BJ (cell line): Measurements from ENCODE around the gene KIF22. TPM values are rescaled to one million over a fixed set of nuclear protein-coding genes. Genes with fewer than 3 reads are reported as not detected.
A peak's percentile ranks its signal among the peaks of the same experiment; 100 is the strongest.

ENCODE experiments used
- CTCF ChIA-PET: fragments of 350-600 bp; formaldehyde crosslinking; extraction: SDS; loops from one replicate; lab custom pipeline; 2021; ENCODE audit warnings: antibody characterized with exemption, inconsistent platforms; lab: Yijun Ruan, JAX
- POLR2A ChIA-PET: fragments of 300-600 bp; sonication (Branson Sonifier 250); formaldehyde crosslinking; extraction: SDS; loops from one replicate; lab custom pipeline; 2021; ENCODE audit warnings: antibody characterized with exemption; lab: Charles Lee
- DNase-seq: peaks from one replicate; pipeline ENCODE4 v3.0.0-alpha.2; 2011; ENCODE audit warnings: low read depth
- H3K27me3 ChIP-seq: 2 replicates; pipeline ENCODE4 v1.6.0; 2011; ENCODE audit warnings: low read length; ENCODE audit not compliant: control insufficient read depth, insufficient read depth
- H3K36me3 ChIP-seq: 2 replicates; pipeline ENCODE4 v1.5.1; 2011; ENCODE audit warnings: low read length; ENCODE audit not compliant: control insufficient read depth, insufficient read depth
- H3K4me3 ChIP-seq: 2 replicates; pipeline ENCODE4 v1.5.1; 2011; ENCODE audit warnings: low read depth, mild to moderate bottlenecking, control low read depth, low read length
- CTCF ChIP-seq: IDR thresholded peaks from 2 replicates; pipeline ENCODE4 v1.5.1; 2011; ENCODE audit warnings: low read depth, mild to moderate bottlenecking, control low read depth, inconsistent platforms, low read length, moderate library complexity; ENCODE audit not compliant: insufficient read depth
- polyA plus RNA-seq: library from polyadenylated mRNA; depleted of rRNA; stranded (reverse); fragments of >200 nt; gene quantifications from 2 replicates; pipeline ENCODE4 v1.2.3, GENCODE V29; 2011

KIF22 gene
- polyA plus RNA-seq, 1 experiment, result 68.3 TPM

GRCh38 chr16:29815032-29815721 lies 24.6 kb downstream of the KIF22 start:
- ChIA-PET POLR2A (interaction anchor here (0.7 to 1.2 kb wide), 4 partner anchors 8 to 274 kb away, joined by 4 to 21 read pairs (median 13); no protein-coding TSS in a partner anchor), CTCF (interaction anchor here (0.6 to 2.2 kb wide), 14 partner anchors 8 to 181 kb away, joined by 3 to 15 read pairs (median 3); partner anchors contain the start of genes INO80E, KIF22 and MAZ)
- H3K36me3 ChIP-seq, result peaks cover 7% of the 10 kb centered on the region
- no peak for DNase-seq
- no peaks in the 10 kb centered on the region for H3K27me3 ChIP-seq
- no peak for TF ChIP-seq CTCF
- H3K4me3 ChIP-seq, result peak overlapping the region; percentile 85

DNA sequence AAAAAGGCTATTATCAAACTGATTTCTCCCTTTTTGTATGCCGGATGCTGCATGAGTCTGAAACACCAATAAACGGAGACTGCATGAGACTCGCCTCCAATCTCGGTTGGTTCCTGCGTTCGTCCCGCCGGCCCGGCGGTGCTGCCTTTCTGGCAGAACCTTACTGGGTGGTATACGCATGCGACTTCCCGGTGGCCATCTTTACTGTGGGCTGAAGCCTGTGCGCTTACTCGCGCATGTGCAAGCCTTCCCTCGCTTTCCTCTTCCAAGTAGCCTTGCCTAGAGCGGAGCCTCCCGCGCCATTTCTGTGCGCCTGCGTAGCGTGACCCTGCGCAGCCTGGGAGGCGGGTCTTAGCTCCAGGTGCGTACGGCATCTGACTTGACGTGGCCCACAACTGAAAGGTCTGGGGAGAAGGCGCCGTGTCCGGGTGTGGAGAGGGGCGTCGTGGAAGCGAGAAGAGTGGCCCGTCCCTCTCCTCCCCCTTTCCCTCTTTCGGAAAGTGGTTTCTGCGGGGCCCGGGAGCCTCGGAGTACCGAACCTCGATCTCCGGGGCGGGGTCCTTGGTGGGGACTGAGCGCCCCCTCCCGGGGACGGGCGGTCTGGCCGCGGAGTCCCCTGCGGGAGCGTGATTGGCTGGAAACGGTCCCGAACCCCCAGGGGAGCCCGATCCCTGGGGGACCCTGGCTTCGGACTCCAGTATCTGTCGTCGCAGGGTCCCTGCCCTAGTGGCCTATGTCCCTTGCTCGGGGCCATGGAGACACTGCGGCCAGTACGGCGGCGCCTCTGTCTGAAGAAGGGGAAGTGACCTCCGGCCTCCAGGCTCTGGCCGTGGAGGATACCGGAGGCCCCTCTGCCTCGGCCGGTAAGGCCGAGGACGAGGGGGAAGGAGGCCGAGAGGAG lies 25.5 kb downstream of the KIF22 start, which contains the start of gene PAGR1:
PAGR1 (plus strand) TSS at position 360 of the 901 bp plus-strand sequence; CDS start at position 734, 374 bp downstream.
- TF ChIP-seq CTCF, result peak; percentile 97
- DNase-seq, result peak; percentile 98
- Histone ChIP-seq H3K27me3 (no peaks in the 10 kb centered on the region), H3K36me3 (peaks cover 5% of the 10 kb centered on the region), H3K4me3 (peak within 1 kb of the TSS; percentile 85)
- ChIA-PET CTCF (interaction anchor here (0.6 to 2.4 kb wide), 22 partner anchors 8 to 192 kb away, joined by 3 to 15 read pairs (median 3); partner anchors contain the start of genes INO80E, KIF22 and MAZ), POLR2A (interaction anchor here (0.7 to 1.2 kb wide), 5 partner anchors 9 to 274 kb away, joined by 3 to 21 read pairs (median 5); partner anchors contain the start of gene ALDOA)

GRCh38 chr16:29816694-29817441 lies 26.3 kb downstream of the KIF22 start:
- Histone ChIP-seq H3K4me3 (peak overlapping the region; percentile 85), H3K36me3 (peaks cover 5% of the 10 kb centered on the region), H3K27me3 (no peaks in the 10 kb centered on the region)
- DNase-seq, result no peak
- peak; percentile 19; the same call in 1 of the 2 replicates for TF ChIP-seq CTCF
- ChIA-PET POLR2A (interaction anchor here (0.7 kb wide), 1 partner anchor 249 kb away, joined by 3 read pairs; the partner anchor contains the start of gene ALDOA), CTCF (interaction anchor here (0.6 to 2.4 kb wide), 15 partner anchors 9 to 191 kb away, joined by 3 to 15 read pairs (median 4); partner anchors contain the start of genes CDIPT, KIF22 and MAZ)

DNA sequence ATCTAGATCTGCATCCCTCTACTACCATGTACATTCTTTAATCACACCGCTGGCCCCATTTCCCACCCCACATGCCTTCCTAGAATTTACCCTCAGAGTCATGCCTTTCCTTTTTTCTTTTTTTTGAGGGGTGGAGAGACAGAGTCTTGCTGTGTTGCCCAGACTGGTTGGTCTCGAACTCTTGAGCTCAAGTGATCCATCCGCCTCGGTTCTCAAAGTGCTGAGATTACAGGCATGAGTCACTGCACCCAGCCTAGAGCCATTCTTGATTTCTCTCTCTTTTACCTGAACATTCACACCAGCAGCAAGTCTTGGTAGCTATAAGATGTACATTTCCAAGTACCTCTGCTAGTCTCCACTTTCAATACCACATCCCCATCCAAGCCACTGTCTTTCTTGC lies 27.5 kb downstream of the KIF22 start:
- no peak for DNase-seq
- POLR2A ChIA-PET, result no interaction called here
- Histone ChIP-seq H3K4me3 (no peak overlapping the region), H3K27me3 (no peaks in the 10 kb centered on the region), H3K36me3 (peaks cover 5% of the 10 kb centered on the region)
- CTCF ChIA-PET, result interaction anchor here (0.8 to 2.4 kb wide), 5 partner anchors 10 to 89 kb away, joined by 3 to 12 read pairs (median 3); no protein-coding TSS in a partner anchor
- TF ChIP-seq CTCF, result no peak
